GM23338 (cell line): Measurements from ENCODE around the gene REEP3.

Experiments used
- CREB1 ChIP-seq: fragments of 250-450 bp; sonication (Bioruptor Pico); IDR thresholded peaks from 2 replicates; pipeline ENCODE4 v1.5.0; 2020; ENCODE audit warnings: low read depth, mild to moderate bottlenecking, moderate library complexity
- EZH2 ChIP-seq: fragments of 200-600 bp; sonication (generic); IDR thresholded peaks from one replicate; pipeline ENCODE4 v1.8.0; 2017; ENCODE audit warnings: antibody characterized with exemption, mild to moderate bottlenecking, low read depth; ENCODE audit not compliant: unreplicated experiment
- EZH2phosphoT487 ChIP-seq: fragments of 200-600 bp; sonication (generic); IDR thresholded peaks from one replicate; pipeline ENCODE4 v1.8.1; 2018; ENCODE audit warnings: antibody characterized with exemption; ENCODE audit not compliant: unreplicated experiment
- JUNB ChIP-seq: IDR thresholded peaks from one replicate; pipeline ENCODE4 v1.6.1; 2016; ENCODE audit warnings: antibody characterized with exemption; ENCODE audit not compliant: unreplicated experiment
- POLR2AphosphoS5 ChIP-seq: IDR thresholded peaks from 2 replicates; pipeline ENCODE4 v1.6.1; 2016; ENCODE audit warnings: antibody characterized with exemption, low read depth
- ZNF114 ChIP-seq: fragments of 250-450 bp; sonication (Bioruptor Pico); IDR thresholded peaks from 2 replicates; pipeline ENCODE4 v1.5.0; 2020; ENCODE audit warnings: mild to moderate bottlenecking, moderate library complexity
- TF ChIP-seq, protein P1 (sequence below), 2 experiments: fragments of 200-600 bp in 1 of 2; sonication (generic) in 1 of 2; conservative IDR thresholded peaks; 2 replicates each; pipeline versions ENCODE4 v1.5.1 to v1.6.1; 2016 to 2017; ENCODE audit warnings: antibody characterized with exemption in 2 of 2, low read depth in 2 of 2, mild to moderate bottlenecking in 2 of 2, moderate library complexity in 1 of 2
- TF ChIP-seq, protein P2 (sequence below): IDR thresholded peaks from 2 replicates; pipeline ENCODE4 v1.6.1; 2016; ENCODE audit warnings: antibody characterized with exemption
- TF ChIP-seq, protein P3 (sequence below): IDR thresholded peaks from one replicate; pipeline ENCODE4 v1.6.1; 2018; ENCODE audit warnings: antibody characterized with exemption; ENCODE audit not compliant: unreplicated experiment

DNA sequence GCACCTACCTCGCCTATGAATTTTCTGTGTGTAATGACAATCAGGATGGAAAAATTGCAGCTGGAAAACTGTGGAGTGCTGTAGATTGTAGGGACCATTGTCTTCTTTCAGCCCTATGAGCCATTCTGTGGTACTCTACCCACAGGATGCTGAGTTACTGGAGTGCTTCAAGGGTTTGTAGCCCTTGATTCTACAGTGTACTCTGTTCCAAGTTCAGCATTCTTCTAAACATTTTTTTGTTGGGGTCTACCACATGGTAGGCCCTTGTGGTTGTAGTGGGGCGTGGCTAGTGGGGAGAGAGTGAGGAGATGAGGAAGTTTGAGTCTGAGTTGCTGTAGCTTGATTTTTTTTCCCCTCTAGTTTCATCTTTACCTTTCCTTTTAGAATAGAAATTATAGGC lies 33.5 kb downstream of the REEP3 start:
- TF ChIP-seq, protein P1, sequence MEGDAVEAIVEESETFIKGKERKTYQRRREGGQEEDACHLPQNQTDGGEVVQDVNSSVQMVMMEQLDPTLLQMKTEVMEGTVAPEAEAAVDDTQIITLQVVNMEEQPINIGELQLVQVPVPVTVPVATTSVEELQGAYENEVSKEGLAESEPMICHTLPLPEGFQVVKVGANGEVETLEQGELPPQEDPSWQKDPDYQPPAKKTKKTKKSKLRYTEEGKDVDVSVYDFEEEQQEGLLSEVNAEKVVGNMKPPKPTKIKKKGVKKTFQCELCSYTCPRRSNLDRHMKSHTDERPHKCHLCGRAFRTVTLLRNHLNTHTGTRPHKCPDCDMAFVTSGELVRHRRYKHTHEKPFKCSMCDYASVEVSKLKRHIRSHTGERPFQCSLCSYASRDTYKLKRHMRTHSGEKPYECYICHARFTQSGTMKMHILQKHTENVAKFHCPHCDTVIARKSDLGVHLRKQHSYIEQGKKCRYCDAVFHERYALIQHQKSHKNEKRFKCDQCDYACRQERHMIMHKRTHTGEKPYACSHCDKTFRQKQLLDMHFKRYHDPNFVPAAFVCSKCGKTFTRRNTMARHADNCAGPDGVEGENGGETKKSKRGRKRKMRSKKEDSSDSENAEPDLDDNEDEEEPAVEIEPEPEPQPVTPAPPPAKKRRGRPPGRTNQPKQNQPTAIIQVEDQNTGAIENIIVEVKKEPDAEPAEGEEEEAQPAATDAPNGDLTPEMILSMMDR (conservative IDR thresholded peaks at IDR 0.05; ENCODE audit: low read depth in 2 of 2), result no peak
- no peak for TF ChIP-seq POLR2AphosphoS5
- no peak for TF ChIP-seq EZH2
- TF ChIP-seq CREB1 (CRISPR knock-in tag), result no peak
- TF ChIP-seq JUNB, result no peak
- TF ChIP-seq EZH2phosphoT487, result no peak
- TF ChIP-seq, protein P2, sequence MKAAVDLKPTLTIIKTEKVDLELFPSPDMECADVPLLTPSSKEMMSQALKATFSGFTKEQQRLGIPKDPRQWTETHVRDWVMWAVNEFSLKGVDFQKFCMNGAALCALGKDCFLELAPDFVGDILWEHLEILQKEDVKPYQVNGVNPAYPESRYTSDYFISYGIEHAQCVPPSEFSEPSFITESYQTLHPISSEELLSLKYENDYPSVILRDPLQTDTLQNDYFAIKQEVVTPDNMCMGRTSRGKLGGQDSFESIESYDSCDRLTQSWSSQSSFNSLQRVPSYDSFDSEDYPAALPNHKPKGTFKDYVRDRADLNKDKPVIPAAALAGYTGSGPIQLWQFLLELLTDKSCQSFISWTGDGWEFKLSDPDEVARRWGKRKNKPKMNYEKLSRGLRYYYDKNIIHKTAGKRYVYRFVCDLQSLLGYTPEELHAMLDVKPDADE, result no peak
- TF ChIP-seq, protein P3, sequence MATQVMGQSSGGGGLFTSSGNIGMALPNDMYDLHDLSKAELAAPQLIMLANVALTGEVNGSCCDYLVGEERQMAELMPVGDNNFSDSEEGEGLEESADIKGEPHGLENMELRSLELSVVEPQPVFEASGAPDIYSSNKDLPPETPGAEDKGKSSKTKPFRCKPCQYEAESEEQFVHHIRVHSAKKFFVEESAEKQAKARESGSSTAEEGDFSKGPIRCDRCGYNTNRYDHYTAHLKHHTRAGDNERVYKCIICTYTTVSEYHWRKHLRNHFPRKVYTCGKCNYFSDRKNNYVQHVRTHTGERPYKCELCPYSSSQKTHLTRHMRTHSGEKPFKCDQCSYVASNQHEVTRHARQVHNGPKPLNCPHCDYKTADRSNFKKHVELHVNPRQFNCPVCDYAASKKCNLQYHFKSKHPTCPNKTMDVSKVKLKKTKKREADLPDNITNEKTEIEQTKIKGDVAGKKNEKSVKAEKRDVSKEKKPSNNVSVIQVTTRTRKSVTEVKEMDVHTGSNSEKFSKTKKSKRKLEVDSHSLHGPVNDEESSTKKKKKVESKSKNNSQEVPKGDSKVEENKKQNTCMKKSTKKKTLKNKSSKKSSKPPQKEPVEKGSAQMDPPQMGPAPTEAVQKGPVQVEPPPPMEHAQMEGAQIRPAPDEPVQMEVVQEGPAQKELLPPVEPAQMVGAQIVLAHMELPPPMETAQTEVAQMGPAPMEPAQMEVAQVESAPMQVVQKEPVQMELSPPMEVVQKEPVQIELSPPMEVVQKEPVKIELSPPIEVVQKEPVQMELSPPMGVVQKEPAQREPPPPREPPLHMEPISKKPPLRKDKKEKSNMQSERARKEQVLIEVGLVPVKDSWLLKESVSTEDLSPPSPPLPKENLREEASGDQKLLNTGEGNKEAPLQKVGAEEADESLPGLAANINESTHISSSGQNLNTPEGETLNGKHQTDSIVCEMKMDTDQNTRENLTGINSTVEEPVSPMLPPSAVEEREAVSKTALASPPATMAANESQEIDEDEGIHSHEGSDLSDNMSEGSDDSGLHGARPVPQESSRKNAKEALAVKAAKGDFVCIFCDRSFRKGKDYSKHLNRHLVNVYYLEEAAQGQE, result no peak
- no peak for TF ChIP-seq ZNF114 (CRISPR knock-in tag)
